ENCODE results near the gene KCNT1.

GRCh38 chr9:135661816-135662560, 40.0 kb upstream of the KCNT1 start:
- TF ChIP-seq, protein P1, sequence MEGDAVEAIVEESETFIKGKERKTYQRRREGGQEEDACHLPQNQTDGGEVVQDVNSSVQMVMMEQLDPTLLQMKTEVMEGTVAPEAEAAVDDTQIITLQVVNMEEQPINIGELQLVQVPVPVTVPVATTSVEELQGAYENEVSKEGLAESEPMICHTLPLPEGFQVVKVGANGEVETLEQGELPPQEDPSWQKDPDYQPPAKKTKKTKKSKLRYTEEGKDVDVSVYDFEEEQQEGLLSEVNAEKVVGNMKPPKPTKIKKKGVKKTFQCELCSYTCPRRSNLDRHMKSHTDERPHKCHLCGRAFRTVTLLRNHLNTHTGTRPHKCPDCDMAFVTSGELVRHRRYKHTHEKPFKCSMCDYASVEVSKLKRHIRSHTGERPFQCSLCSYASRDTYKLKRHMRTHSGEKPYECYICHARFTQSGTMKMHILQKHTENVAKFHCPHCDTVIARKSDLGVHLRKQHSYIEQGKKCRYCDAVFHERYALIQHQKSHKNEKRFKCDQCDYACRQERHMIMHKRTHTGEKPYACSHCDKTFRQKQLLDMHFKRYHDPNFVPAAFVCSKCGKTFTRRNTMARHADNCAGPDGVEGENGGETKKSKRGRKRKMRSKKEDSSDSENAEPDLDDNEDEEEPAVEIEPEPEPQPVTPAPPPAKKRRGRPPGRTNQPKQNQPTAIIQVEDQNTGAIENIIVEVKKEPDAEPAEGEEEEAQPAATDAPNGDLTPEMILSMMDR (IDR thresholded peaks at IDR 0.05): no peak
- TF ChIP-seq POLR2A (IDR thresholded peaks at IDR 0.05; ENCODE audit: low read depth): no peak
- no peak for TF ChIP-seq POLR2AphosphoS5 (IDR thresholded peaks at IDR 0.05)
